Epithelial cell of proximal tubule (primary cell): ENCODE measurements around the gene FLT1. TPM values are rescaled to one million over a fixed set of nuclear protein-coding genes. Genes with fewer than 3 reads are reported as not detected.

Experiments used
- DNase-seq: peaks from one replicate; pipeline ENCODE4 v3.0.0-alpha.2; 2011; ENCODE audit warnings: low read depth
- H3K4me3 ChIP-seq: 2 replicates; pipeline ENCODE4 v1.5.1; 2011; ENCODE audit warnings: low read depth, mild to moderate bottlenecking, low read length
- CTCF ChIP-seq: conservative IDR thresholded peaks from 2 replicates; pipeline ENCODE4 v1.5.1; 2012; ENCODE audit warnings: low read depth, mild to moderate bottlenecking, low read length
- total RNA-seq: library from RNA; depleted of rRNA; stranded (reverse); fragments of >200 nt; gene quantifications from 2 replicates; pipeline ENCODE4 v1.2.3, GENCODE V29; 2015

The FLT1 gene
- total RNA-seq, 1 donor from 2014 or later = 0.17 TPM

GRCh38 chr13:28423010-28423409 is 71.9 kb downstream of the FLT1 start:
- DNase-seq = no peak
- no peak for TF ChIP-seq CTCF
- H3K4me3 ChIP-seq = no peak overlapping the region

- no peak overlapping the region for H3K4me3 ChIP-seq
- TF ChIP-seq CTCF = no peak
- DNase-seq = no peak
These were observed 73.1 kb downstream of the FLT1 start for GRCh38 chr13:28421676-28422410.

GRCh38 chr13:28420704-28421103 is 74.2 kb downstream of the FLT1 start:
- no peak overlapping the region for H3K4me3 ChIP-seq
- no peak for DNase-seq
- TF ChIP-seq CTCF = no peak

- TF ChIP-seq CTCF = peak; percentile 12
- DNase-seq = no peak
- H3K4me3 ChIP-seq = no peak overlapping the region
These were observed 78.9 kb downstream of the FLT1 start for GRCh38 chr13:28415994-28416421.

GRCh38 chr13:28413999-28414398 is 80.9 kb downstream of the FLT1 start:
- no peak overlapping the region for H3K4me3 ChIP-seq
- TF ChIP-seq CTCF = no peak
- no peak for DNase-seq

- no peak for TF ChIP-seq CTCF
- DNase-seq = no peak
- H3K4me3 ChIP-seq = no peak overlapping the region
These were observed 81.9 kb downstream of the FLT1 start for GRCh38 chr13:28412981-28413380.

GRCh38 chr13:28411831-28412353 is 83.0 kb downstream of the FLT1 start:
- DNase-seq = no peak
- no peak overlapping the region for H3K4me3 ChIP-seq
- no peak for TF ChIP-seq CTCF
